ENCODE data around the gene CHORDC1. TPM values are rescaled to one million over a fixed set of nuclear protein-coding genes. Genes with fewer than 3 reads are reported as not detected.
"Not testable (repeated sequence)": the region's sequence is repeated elsewhere in the genome, so short reads cannot be mapped to it uniquely, and the experiment has no call there.

CHORDC1 gene
- total RNA-seq, 2 donors from 2014 or later, result 56.3 to 68.5 TPM

DNA sequence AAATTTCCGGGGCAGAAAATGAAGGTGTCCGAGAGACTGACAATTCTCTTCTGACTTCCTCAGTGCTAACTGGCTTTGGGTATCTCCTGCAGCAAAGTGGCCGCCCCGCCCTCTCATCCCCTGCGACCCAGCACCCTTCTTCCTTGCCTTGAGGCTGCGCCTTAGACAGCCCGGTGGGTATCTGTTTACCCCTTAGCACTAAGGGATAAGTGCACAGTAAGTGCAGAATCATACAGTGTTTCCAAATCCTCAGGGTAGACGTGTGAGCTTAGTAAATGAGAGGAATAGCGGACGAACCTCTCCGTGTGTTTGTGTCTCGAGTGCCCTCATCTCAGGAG, 368 bp upstream of the CHORDC1 start:
- Mint-ChIP-seq H3K9me3 (peaks cover 0 to 4% of the 10 kb centered on the region in 2 donors), H3K27ac (peak overlapping the region; percentile 81 to 98), H3K36me3 (peaks cover 33 to 40% of the 10 kb centered on the region in 2 donors)
- ATAC-seq (peak; percentile 63 to 74), DNase-seq (ENCODE audit: low spot score in 2 of 2) (no peak)

DNA sequence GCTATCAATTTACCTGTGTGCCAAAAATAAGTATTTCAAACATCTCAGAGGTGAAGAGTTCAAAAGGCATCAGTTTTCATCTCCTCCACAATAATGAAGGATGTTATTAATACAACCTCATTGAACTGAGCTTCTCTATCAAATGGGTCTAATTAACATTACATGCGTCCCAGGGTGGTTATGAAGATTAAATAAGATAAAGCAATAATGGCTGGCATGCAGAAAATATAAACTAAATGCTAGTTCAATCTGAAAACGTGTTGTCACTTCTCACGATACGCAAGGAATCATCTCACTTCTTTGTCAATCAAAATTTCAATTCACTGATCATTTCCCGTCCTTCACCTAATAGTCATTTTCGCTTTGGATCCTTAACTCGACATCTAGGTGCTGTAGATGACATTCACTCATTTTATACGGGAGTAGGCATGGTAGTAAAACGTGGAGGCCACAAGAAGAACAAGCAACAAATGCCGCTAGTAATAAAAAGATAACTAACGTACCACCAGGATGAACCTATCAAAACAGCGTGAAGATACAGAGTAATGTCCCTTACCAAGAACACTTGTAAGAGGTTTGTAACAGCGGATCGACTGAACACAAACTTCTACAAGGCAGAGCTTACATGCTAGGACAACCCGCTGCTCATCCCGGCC, 918 bp downstream of the CHORDC1 start:
- Mint-ChIP-seq H3K27ac (peak overlapping the region; percentile 98 to 99), H3K36me3 (peaks cover 33 to 40% of the 10 kb centered on the region in 2 donors), H3K9me3 (peaks cover 0 to 4% of the 10 kb centered on the region in 2 donors)
- DNase-seq (ENCODE audit: low spot score in 2 of 2), result no peak
- peak in 1 of 2 donors; percentile 17 for ATAC-seq

DNA sequence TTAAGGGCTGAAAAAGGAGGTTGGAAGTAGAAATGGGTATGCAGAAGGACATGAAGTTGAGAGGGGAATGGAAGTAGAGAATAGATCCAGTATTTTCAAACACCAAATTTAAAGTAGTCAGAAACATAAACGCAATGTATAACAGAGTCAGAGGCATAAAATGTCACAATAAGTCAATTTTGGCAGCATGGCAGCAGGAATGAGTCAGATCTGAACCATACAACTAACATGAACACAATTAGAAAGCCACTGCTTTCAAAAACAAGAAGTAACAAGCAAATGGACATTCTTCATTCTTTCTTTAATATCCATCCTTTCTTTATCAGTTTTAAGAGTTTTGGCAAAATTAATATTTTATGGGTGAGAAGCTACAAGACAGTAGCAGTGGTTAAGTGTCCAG, 2.5 kb downstream of the CHORDC1 start:
- DNase-seq (ENCODE audit: low spot score in 2 of 2) (no peak), ATAC-seq (no peak)
- H3K36me3 Mint-ChIP-seq, result peaks cover 42 to 44% of the 10 kb centered on the region in 2 donors
- H3K27ac Mint-ChIP-seq, result peak overlapping the region; percentile 66 to 98
- H3K9me3 Mint-ChIP-seq, result peaks cover 0 to 4% of the 10 kb centered on the region in 2 donors

DNA sequence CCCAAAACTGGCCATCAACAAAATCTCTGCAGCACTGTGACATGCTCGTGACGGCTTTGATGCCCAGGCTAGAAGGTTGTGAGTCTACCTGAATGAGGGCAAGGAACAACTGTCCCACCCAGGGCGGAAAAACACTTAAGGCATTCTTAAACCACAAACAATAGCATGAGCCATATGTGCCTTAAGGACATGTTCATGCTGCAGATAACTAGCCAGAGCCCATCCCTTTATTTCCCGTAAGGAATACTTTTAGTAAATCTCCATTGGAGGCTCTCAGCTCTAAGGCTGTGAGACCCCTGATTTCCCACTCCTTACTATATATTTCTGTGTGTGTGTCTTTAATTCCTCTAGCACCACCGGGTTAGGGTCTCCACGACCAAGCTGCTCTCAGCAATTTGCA, 3.4 kb downstream of the CHORDC1 start:
- H3K27ac Mint-ChIP-seq, result peak overlapping the region; percentile 66 to 98
- peaks cover 0 to 4% of the 10 kb centered on the region in 2 donors for H3K9me3 Mint-ChIP-seq
- DNase-seq (ENCODE audit: low spot score in 2 of 2), result no peak
- no peak for ATAC-seq
- H3K36me3 Mint-ChIP-seq, result peaks cover 42 to 44% of the 10 kb centered on the region in 2 donors

DNA sequence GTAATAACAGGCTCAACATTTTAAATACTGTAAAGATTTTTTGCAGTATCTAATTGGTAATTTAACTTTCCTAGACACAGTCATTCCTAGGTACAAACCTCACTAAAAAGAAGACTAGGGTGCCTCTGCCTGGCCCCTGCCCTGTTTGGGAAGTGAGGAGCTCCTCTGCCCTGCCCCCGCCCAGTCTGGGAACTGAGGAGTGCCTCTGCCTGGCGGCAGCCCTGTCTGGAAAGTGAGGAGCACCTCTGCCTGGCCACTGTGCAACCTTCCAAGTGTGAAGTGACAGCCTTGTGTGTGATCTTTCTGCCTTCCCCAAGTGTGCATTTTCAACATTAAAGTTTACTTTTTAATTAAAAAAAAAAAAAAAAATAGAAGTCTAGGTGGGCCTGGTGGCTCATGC, 4.2 kb downstream of the CHORDC1 start:
- H3K9me3 Mint-ChIP-seq, result peaks cover 0 to 4% of the 10 kb centered on the region in 2 donors
- H3K36me3 Mint-ChIP-seq, result peaks cover 43 to 45% of the 10 kb centered on the region in 2 donors
- no peak for DNase-seq (ENCODE audit: low spot score in 2 of 2)
- no peak overlapping the region for H3K27ac Mint-ChIP-seq
- ATAC-seq, result no peak

DNA sequence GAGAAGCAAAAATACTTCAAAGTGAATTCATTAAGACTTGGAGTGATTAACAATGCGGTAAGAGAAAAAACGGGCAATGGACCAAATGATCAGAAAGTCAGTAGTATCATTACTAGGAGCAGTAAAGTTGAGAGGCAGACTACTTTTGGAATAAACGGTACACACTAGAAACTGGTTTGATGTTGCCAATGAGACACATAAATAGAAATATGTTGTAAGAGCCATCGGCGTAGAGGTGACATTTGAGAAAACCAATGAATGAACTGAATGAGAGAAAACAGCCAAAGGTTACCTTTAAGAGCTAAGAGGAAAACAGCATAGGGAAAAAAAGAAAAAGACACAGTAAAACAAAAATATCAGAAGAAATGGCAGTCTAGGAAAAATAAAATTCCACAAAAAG, 6.2 kb downstream of the CHORDC1 start:
- DNase-seq (ENCODE audit: low spot score in 2 of 2), result no peak
- Mint-ChIP-seq H3K9me3 (peaks cover 0 to 4% of the 10 kb centered on the region in 2 donors), H3K36me3 (peaks cover 26 to 39% of the 10 kb centered on the region in 2 donors), H3K27ac (peak overlapping the region in 1 of 2 donors; percentile 75)
- no peak for ATAC-seq

DNA sequence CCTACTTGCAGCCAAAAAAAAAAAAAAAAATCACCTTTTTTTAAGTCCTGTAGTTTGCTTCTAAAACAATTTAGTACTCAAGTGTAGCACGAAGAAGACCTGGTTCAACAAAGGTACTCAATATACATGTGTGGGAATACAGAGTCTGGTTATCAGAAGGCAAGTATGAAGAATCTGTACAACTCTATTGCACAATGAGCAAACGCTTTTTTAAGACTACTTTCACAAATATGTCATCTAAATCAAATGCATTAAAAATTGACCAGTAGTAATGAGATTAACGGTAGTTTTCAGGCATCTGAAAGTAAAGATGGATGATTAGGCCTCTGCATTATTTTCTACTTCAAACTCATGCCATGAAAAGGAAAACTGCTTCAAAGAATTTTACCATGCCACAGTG, 9.5 kb downstream of the CHORDC1 start:
- H3K27ac Mint-ChIP-seq, result peak overlapping the region in 1 of 2 donors; percentile 80
- H3K9me3 Mint-ChIP-seq, result no peaks in the 10 kb centered on the region
- DNase-seq (ENCODE audit: low spot score in 2 of 2) (no peak), ATAC-seq (no peak)
- peaks cover 4 to 15% of the 10 kb centered on the region in 2 donors for H3K36me3 Mint-ChIP-seq

DNA sequence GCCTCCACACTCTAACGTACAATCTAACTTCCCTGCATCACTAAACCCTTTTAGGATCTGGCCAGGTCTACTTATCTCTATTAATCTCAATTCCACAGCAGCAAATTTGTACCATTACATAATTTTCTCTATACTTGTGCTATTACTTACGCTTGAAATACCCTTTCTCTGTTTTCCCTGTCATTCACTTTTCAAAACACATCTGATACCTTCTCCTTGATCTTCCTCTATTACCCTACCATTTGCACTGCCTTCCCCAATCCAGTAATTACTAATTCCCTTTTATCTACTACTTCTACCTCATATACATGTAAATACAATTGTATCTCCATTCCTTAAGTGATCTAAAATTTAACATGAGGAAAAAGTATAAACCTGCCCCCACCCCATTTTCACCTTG, 14.0 kb downstream of the CHORDC1 start:
- Mint-ChIP-seq H3K27ac (peak overlapping the region in 1 of 2 donors; percentile 72), H3K9me3 (no peaks in the 10 kb centered on the region), H3K36me3 (peaks cover 0 to 12% of the 10 kb centered on the region in 2 donors)
- DNase-seq (ENCODE audit: low spot score in 2 of 2) (no peak), ATAC-seq (no peak)

DNA sequence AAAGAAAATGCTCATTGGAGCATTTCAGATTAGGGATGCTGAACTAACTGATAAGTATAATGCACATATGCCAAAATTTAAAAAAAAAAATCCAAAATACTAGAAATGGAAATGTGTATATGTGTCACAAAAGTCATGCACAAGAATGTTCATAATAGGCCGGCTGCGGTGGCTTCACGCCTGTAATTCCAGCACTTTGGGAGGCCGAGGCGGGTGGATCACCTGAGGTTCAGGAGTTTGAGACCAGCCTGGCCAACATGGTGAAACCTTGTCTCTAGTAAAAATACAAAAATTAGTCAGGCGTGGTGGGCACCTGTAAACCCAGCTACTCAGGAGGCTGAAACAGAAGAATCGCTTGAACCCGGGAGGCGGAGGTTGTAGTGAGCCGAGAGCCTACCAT, 14.9 kb downstream of the CHORDC1 start:
- H3K27ac Mint-ChIP-seq; H3K9me3 Mint-ChIP-seq; DNase-seq (ENCODE audit: low spot score in 2 of 2); ATAC-seq; H3K36me3 Mint-ChIP-seq: not testable (repeated sequence)

DNA sequence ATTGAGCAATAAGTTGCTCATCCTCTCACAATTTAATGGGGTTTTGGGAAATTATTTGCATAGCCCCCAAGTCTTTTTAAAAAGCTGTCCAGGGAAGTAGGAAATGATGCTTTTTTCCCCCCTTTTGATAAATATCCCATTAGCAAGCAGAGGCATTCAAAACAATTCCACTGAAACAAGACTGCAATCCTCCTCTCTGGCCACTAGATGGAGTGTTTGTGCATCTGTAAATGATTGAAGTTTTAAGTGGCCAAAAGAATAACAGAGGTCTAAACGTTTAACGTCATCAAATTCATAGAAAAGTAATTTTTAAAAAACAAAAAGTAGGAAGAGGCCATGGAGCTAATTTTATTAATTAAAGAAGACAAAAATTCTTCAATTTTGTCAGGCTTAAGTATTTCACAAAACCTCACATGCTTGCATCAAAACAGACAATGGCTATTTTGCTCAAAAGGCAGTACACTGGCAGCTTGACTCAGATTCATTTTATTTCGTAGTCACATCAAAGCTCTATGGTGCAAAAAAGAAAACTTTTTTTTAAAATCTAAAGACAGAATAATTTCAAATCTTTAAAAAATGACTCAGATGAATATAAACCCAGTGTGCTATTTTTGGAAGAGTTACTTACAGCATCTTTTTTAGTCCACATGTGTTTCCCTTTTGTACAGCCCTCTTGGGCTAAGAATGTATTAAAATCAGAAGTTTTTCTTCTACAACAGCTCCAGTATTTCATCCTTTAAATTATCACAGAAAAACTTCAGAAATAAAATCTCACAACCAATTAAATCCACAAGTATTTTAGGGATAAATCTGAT, 17.8 kb downstream of the CHORDC1 start:
- H3K9me3 Mint-ChIP-seq, result no peaks in the 10 kb centered on the region
- ATAC-seq (no peak), DNase-seq (ENCODE audit: low spot score in 2 of 2) (no peak)
- H3K27ac Mint-ChIP-seq, result peak overlapping the region in 1 of 2 donors; percentile 54
- H3K36me3 Mint-ChIP-seq, result peaks cover 6 to 15% of the 10 kb centered on the region in 2 donors

DNA sequence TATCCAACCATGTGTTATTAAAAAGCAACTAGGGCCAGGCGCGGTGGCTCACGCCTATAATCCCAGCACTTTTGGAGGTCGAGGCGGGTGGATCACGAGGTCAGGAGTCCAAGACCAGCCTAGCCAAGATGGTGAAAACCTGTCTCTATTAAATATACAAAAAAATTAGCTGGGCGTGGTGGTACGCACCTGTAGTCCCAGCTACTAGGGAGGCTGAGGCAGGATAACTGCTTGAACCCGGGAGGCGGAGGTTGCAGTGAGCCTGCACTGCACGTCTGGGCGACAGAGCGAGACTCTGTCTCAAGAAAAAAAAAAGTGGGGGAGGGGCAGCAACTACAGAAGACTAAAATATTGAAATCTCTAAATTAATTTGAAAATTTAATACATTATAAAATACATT, 18.4 kb downstream of the CHORDC1 start:
- Mint-ChIP-seq H3K36me3 (peaks cover 6 to 15% of the 10 kb centered on the region in 2 donors), H3K9me3 (no peaks in the 10 kb centered on the region), H3K27ac (no peak overlapping the region)
- no peak for ATAC-seq
- DNase-seq (ENCODE audit: low spot score in 2 of 2), result no peak

DNA sequence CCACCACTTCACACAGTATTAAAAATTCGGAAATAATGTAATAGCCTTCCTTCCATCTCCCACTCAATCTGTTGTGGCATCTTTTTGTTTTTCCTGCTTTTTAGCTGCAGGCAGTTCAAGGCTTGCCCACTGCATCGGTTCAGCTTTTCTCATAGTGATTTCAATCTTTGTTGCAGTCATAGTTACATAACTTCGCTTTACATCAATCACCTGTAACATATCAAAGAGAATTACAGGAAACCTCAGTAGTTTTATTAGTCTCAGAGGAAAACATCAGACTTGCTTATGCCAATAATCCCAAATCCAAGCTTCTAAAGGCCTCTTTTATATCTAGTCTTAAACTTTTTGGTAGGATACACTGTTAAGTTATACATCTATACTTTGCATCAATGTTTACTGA, 20.5 kb downstream of the CHORDC1 start:
- Mint-ChIP-seq H3K36me3 (peaks cover 6 to 20% of the 10 kb centered on the region in 2 donors), H3K9me3 (no peaks in the 10 kb centered on the region), H3K27ac (peak overlapping the region in 1 of 2 donors; percentile 9)
- DNase-seq (ENCODE audit: low spot score in 2 of 2), result no peak
- ATAC-seq, result no peak

DNA sequence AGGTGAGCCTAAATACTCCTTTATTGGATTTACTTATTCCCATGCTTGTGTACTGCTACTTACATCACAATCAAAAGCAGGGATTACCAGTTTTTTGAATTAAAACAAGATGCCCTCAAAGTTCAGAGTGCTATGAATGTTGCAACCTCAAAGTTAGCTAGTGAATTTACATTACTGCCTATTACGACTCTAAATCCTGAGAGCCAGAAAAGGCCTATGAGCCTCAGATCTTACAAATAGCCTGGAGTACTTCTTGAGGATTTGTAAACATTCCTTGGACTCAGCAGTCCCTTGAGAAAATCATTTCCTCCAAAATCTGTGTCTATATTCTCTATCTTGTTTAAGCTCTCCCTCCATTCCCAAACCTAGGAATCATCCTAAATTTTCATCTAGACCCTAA, 25.5 kb downstream of the CHORDC1 start:
- DNase-seq (ENCODE audit: low spot score in 2 of 2) (no peak), ATAC-seq (no peak)
- H3K9me3 Mint-ChIP-seq, result no peaks in the 10 kb centered on the region
- H3K36me3 Mint-ChIP-seq, result peaks cover 4 to 13% of the 10 kb centered on the region in 2 donors
- H3K27ac Mint-ChIP-seq, result no peak overlapping the region

DNA sequence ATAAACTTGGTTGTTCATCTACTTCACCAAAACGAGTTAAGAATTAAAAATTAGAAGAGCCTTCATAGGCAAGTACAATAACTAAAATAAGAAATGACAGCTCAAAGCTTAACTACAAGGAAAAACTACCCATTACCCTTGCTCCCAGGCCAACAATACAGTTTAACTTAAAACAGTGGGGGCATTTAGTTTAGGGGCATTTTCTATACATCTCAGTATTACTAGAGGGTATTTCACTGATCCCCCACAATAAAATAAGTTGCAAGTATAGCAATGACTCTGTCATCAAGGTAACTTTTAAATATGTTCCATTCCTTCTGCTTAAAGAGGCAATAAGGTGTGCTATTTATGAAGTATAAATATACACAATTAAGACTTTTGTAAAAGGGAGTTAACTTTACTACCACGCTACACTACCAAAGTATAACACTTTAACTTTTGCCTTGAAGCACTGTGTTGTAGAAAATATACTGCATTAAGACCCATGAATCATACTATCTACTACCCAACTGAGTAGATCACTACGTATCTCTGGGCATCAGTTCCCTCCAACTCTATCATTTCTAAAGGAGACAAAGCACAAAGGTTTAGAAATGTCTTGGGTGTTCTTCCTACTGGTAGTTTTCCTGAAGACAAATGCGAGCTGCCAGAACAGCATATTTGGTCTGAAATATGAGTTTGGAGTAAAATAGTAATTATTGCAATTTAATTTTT, 29.8 kb downstream of the CHORDC1 start:
- H3K9me3 Mint-ChIP-seq, result no peaks in the 10 kb centered on the region
- no peak overlapping the region for H3K27ac Mint-ChIP-seq
- no peak for DNase-seq (ENCODE audit: low spot score in 2 of 2)
- peaks cover 0 to 12% of the 10 kb centered on the region in 2 donors for H3K36me3 Mint-ChIP-seq
- ATAC-seq, result peak in 1 of 2 donors; percentile 44

DNA sequence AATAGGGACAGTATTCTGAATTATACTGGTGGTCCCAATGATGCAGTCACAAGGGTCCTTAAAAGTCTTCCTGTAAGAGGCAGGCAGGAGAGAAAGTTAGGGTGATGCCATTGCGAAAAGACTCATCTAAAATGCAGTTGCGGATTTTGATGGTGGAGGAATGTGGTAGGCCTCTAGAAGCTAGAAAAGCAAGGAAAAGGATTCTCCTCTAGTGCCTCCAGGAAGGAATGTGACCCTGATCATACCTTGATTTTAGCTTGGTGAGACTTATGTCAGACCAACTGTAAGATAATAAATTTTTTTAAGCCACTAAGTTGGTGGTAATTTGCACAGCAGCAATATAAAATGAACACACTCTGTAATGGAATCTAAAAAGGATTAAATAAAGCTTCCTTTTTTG, 33.8 kb downstream of the CHORDC1 start:
- Mint-ChIP-seq H3K27ac (no peak overlapping the region), H3K9me3 (no peaks in the 10 kb centered on the region), H3K36me3 (peaks cover 0 to 6% of the 10 kb centered on the region in 2 donors)
- DNase-seq (ENCODE audit: low spot score in 2 of 2) (no peak), ATAC-seq (no peak)

DNA sequence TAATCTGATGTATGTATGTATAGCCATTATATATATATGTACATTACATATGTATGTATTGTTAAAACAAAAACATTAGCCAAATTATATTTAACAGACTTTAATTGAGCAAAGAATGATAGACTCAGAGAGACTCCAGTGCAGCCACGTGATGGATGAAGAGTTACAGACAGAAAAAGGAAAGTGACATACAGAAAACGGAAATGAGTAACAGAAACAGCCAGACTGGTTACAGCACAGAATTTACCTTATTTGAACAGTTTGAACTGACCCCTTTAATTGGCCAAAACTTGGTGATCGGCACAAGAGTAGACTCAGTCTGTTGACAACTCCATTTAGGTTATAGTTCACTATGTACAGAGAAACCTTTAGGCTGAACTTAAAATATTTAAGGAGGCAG, 35.0 kb downstream of the CHORDC1 start:
- peaks cover 0 to 6% of the 10 kb centered on the region in 2 donors for H3K36me3 Mint-ChIP-seq
- ATAC-seq (no peak), DNase-seq (ENCODE audit: low spot score in 2 of 2) (no peak)
- H3K27ac Mint-ChIP-seq, result no peak overlapping the region
- H3K9me3 Mint-ChIP-seq, result no peaks in the 10 kb centered on the region

DNA sequence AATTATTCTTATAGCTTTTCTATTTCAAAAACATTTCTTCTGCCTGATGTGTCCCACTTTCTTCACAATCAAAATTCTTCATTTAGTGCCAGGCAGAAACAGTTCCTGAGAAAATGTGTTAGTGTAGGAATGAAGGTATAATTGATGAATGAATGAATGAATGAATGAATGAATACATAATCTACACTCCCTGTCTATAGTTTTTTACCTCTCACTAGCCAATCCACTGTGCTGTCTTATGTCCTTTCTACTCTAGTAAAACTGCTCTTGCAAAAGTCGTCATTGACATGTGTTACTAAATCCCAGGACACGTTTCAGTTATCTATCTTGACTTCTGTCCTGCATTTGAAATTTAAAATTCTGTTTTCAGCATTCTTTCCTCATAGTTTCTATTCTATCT, 42.9 kb downstream of the CHORDC1 start:
- Mint-ChIP-seq H3K27ac (no peak overlapping the region), H3K9me3 (no peaks in the 10 kb centered on the region), H3K36me3 (no peaks in the 10 kb centered on the region)
- DNase-seq (ENCODE audit: low spot score in 2 of 2), result no peak
- ATAC-seq, result no peak

Data from activated naive CD4-positive, alpha-beta T cell treated with anti-CD3 and anti-CD28 coated beads, Interleukin-2, amount 50 U/mL, for 72 hours (primary cell).